Testis (tissue), 3 donors: Measurements from ENCODE around the gene HOTAIR. TPM values are rescaled to one million over a fixed set of nuclear protein-coding genes. Genes with fewer than 3 reads are reported as not detected.
A peak's percentile ranks its signal among the peaks of the same experiment; 100 is the strongest.

Source experiments
- DNase-seq: peaks from one replicate; pipeline ENCODE4 v3.0.0-alpha.2; 2019
- H3K27ac ChIP-seq, 2 donors: fragments of 200-600 bp; sonication (generic); one replicate each; pipeline ENCODE4 v1.5.1; 2019
- H3K27me3 ChIP-seq: fragments of 200-600 bp; sonication (generic); one replicate; pipeline ENCODE4 v1.5.1; 2019
- H3K36me3 ChIP-seq: fragments of 200-600 bp; sonication (generic); one replicate; pipeline ENCODE4 v1.5.1; 2017; ENCODE audit warnings: low read depth; ENCODE audit errors: missing control alignments
- H3K4me1 ChIP-seq: fragments of 200-600 bp; sonication (generic); one replicate; pipeline ENCODE4 v1.5.1; 2019
- H3K4me3 ChIP-seq, 2 donors: fragments of 200-600 bp; sonication (generic); one replicate each; pipeline ENCODE4 v1.5.1; 2017 to 2019
- H3K9me3 ChIP-seq: fragments of 200-600 bp; sonication (generic); one replicate; pipeline ENCODE4 v1.5.1; 2017
- POLR2A ChIP-seq: fragments of 450-650 bp; IDR thresholded peaks from one replicate; pipeline ENCODE4 v1.6.1; 2017; ENCODE audit warnings: antibody characterized with exemption, mild to moderate bottlenecking, moderate library complexity
- WGBS, 2 donors: methylation state at CpG; one replicate each; pipeline ENCODE4 v1.1.5; 2018; 5-methylcytosine and 5-hydroxymethylcytosine counted together
- intact Hi-C: fragments of 100-400 bp; cut with DNase I; formaldehyde crosslinking; loops from one replicate; pipeline ENCODE4 v1.15.1; 2023; ENCODE audit warnings: low total_unique reads
- polyA plus RNA-seq: library from polyadenylated mRNA; stranded (reverse); fragments of 350-450 nt; fragmentation: Illumina TruSeq; extraction: RNeasy Lipid Tissue Mini Kit (QIAGEN cat#74804); gene quantifications from one replicate; pipeline ENCODE4 v1.2.3, GENCODE V29; 2014; ENCODE audit warnings: low read depth, low replicate concordance; ENCODE audit not compliant: insufficient read depth
- total RNA-seq, 2 donors: library from RNA; depleted of rRNA; stranded (reverse); fragments of >200 nt; gene quantifications; one replicate each; pipeline ENCODE4 v1.2.3, GENCODE V29; 2016
- TF ChIP-seq, protein P1 (sequence below), 3 experiments: fragments of 450-650 bp in 2 of 3; fragments of 200-600 bp in 1 of 3; sonication (generic) in 1 of 3; IDR thresholded peaks; one replicate each; pipeline ENCODE4 v1.5.1; 2016 to 2019; ENCODE audit warnings: antibody characterized with exemption in 3 of 3, mild to moderate bottlenecking in 2 of 3, moderate library complexity in 1 of 3

Gene HOTAIR
- total and polyA plus RNA-seq, 3 donors from 2014 or later, result 3.1 to 8.6 (median 3.4) TPM

DNA sequence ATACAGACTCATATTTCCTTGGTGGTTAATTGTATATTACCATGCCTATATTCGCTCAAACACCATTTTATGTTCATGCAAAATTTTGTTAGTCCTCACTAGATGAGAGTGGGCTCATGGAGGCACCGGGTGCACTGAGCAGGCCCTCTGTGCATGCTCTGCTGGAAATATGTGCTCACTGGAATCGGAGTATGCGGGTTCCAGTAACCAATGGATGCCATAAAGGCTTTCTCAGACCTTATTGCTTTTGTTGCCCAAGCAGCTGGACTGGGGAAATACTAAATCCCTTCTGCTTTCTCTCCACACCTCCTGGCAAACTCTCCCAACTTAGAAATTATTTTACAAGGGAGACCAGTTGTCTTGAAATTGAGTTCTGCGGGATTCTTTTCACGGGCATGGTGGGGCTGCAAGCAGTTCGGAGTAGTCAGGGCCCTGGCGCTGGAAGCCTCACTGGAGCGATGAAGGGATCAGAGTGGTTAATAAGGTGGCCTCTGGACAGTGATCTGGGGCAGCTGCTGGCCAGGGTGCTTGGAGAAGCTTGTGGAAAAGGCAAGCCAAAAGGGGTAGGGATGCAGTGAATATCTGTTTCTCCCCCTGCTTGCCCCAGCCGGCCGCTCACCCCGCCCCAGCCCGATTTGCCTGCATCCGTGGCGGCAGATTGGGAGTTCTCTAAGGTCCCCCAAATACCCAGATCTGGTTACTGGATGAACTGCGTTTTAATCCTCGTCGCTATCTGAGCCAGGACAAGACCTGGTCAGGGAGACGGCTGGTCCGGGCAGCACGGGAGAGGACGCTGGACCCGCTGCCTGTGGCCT is 46.0 kb upstream of the HOTAIR start:
- Histone ChIP-seq H3K4me3 (peak overlapping the region in 1 of 2 donors; percentile 72), H3K36me3 (no peaks in the 10 kb centered on the region), H3K27me3 (no peaks in the 10 kb centered on the region), H3K4me1 (peaks cover 27% of the 10 kb centered on the region), H3K9me3 (no peaks in the 10 kb centered on the region), H3K27ac (peak overlapping the region; percentile 62 to 89)
- intact Hi-C loops, result no loop called here
- TF ChIP-seq, protein P1, sequence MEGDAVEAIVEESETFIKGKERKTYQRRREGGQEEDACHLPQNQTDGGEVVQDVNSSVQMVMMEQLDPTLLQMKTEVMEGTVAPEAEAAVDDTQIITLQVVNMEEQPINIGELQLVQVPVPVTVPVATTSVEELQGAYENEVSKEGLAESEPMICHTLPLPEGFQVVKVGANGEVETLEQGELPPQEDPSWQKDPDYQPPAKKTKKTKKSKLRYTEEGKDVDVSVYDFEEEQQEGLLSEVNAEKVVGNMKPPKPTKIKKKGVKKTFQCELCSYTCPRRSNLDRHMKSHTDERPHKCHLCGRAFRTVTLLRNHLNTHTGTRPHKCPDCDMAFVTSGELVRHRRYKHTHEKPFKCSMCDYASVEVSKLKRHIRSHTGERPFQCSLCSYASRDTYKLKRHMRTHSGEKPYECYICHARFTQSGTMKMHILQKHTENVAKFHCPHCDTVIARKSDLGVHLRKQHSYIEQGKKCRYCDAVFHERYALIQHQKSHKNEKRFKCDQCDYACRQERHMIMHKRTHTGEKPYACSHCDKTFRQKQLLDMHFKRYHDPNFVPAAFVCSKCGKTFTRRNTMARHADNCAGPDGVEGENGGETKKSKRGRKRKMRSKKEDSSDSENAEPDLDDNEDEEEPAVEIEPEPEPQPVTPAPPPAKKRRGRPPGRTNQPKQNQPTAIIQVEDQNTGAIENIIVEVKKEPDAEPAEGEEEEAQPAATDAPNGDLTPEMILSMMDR (IDR thresholded peaks at IDR 0.05), result no peak
- TF ChIP-seq POLR2A, result no peak
- no peak for DNase-seq
- WGBS, 2 donors, result 51 to 52% methylated on average over 23 of the region's 23 CpGs

DNA sequence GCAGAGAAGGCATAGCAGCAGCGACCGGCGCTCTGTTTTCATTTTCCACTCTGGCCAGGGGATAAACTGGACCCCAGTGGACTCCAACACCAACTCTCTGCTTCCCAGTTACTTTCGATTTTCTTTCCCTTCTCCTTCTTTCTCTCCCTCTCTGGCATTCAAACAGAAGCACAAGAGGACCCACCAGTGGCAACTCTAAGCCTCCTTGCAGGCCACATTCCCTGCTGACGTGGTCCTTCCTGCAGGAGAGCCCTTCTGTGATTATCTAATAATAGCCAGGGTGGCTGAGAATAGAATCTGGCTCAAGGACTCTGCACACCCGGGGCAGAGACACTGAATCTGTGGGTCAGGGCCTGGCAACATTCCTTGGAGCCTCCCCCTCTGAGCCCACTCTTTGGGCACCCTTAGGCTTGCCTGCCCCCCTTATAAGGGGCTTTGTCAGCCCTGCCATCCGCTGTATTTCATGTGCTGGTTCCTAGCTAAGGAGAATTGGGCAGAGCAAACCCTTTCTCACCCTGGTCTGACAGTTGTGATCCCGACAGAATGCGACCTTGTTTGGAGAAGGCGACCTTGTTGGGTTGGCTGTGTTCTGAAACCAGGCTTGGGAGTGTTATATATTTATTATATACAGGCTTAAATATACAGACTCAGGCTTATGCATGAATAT is 45.3 kb upstream of the HOTAIR start:
- Histone ChIP-seq H3K4me1 (peaks cover 27% of the 10 kb centered on the region), H3K4me3 (peak overlapping the region; percentile 51 to 72), H3K27ac (peak overlapping the region; percentile 89 to 95), H3K27me3 (no peaks in the 10 kb centered on the region), H3K9me3 (no peaks in the 10 kb centered on the region), H3K36me3 (no peaks in the 10 kb centered on the region)
- peak; percentile 58 for DNase-seq
- no peak for TF ChIP-seq POLR2A
- TF ChIP-seq, protein P1 (IDR thresholded peaks at IDR 0.05), result no peak
- intact Hi-C loops, result no loop called here
- WGBS, 2 donors, result 9 to 16% methylated on average over 10 of the region's 10 CpGs

DNA sequence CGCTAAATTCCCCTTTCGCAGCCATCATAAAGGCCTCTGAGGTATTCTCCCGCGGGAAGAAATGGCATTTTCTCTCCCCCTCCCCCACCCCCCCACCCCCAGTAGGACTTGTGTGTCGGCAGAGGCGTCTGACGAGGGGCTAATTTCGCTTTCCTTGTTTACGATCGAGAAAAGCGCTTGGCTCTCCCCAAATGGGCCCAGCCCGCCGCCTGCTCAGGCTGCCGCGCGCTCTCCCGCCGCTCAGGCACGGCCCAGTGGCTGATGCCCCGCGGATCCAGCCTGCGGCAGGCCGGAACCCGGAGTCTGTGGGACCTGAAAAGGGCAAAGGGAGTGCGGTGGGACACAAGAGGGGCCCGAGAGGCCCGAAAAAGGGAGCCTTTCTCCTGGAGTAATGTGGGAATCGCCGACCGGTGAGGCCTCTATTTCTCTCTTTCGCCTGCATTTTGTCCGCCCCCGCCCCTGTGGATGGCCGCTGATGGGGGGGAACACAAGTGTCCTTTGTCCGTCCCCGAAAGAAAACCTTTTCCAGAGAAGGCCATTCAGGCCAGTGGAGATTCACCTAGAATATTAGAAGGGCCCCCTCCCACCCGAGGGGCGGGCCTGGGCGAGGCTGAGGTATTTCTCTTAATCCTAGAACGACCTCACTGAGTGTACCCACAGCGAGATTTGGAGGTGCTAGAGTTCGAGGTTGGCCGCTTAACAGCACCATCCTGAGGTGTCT is 44.5 kb upstream of the HOTAIR start:
- H3K27me3 ChIP-seq, result no peaks in the 10 kb centered on the region
- H3K4me1 ChIP-seq, result peaks cover 26% of the 10 kb centered on the region
- peak overlapping the region; percentile 51 to 72 for H3K4me3 ChIP-seq
- H3K27ac ChIP-seq, result peak overlapping the region; percentile 89 to 95
- no peaks in the 10 kb centered on the region for H3K9me3 ChIP-seq
- TF ChIP-seq, protein P1 (IDR thresholded peaks at IDR 0.05), result no peak
- TF ChIP-seq POLR2A, result no peak
- 7 to 16% methylated on average over 25 to 43 of the region's 43 CpGs for WGBS, 2 donors
- no peaks in the 10 kb centered on the region for H3K36me3 ChIP-seq
- no peak for DNase-seq
- intact Hi-C loops, result no loop called here

DNA sequence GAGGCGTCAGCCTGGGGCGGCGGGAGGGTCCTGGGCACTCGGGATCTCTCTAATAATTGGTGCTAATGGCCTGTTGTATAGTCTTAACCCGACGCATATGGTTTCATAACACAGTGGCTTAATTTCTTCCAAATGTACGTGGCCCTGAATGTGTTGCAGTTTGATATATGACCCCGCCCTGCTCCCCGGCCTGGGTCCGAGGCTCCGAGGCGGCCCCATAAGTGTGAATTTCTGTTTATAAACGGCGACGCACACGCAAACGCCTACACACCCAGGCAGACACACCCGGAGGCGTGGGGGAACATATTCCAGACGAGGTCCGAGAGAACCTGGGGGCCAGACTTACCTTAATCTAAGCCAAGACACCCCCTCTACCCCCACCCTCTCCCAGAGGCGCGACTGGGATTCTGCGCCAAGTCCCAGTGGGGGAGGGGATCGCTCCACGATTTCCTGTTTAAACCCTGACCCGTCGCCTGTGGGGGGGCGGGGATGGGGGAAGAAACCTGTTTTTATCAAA is 43.8 kb upstream of the HOTAIR start:
- TF ChIP-seq, protein P1 (IDR thresholded peaks at IDR 0.05), result no peak
- TF ChIP-seq POLR2A, result no peak
- peak; percentile 79 for DNase-seq
- H3K4me1 ChIP-seq, result peaks cover 20% of the 10 kb centered on the region
- intact Hi-C loops, result no loop called here
- peak overlapping the region; percentile 89 to 95 for H3K27ac ChIP-seq
- H3K9me3 ChIP-seq, result no peaks in the 10 kb centered on the region
- no peaks in the 10 kb centered on the region for H3K36me3 ChIP-seq
- H3K4me3 ChIP-seq, result peak overlapping the region; percentile 51 to 72
- no peaks in the 10 kb centered on the region for H3K27me3 ChIP-seq
- WGBS, 2 donors, result 5 to 6% methylated on average over 20 to 28 of the region's 29 CpGs
